H9 (cell line): Measurements from ENCODE around the gene HOXA9. TPM values are rescaled to one million over a fixed set of nuclear protein-coding genes. Genes with fewer than 3 reads are reported as not detected.

Experiments used
- DNase-seq: peaks from one replicate; pipeline ENCODE4 v3.0.0-alpha.2; 2017
- H2AFZ ChIP-seq: one replicate; pipeline ENCODE4 v1.6.1; 2013; ENCODE audit warnings: mild to moderate bottlenecking, low read length, control low read depth, moderate library complexity
- H2AK5ac ChIP-seq: 2 replicates; pipeline ENCODE4 v1.6.1; 2013; ENCODE audit warnings: low read length, control low read depth, mixed read lengths; ENCODE audit not compliant: insufficient read length
- H2BK120ac ChIP-seq: one replicate; pipeline ENCODE4 v1.6.1; 2013; ENCODE audit warnings: low read depth, mild to moderate bottlenecking, low read length, control low read depth, inconsistent platforms; ENCODE audit not compliant: poor library complexity, severe bottlenecking
- H2BK12ac ChIP-seq: 2 replicates; pipeline ENCODE4 v1.6.1; 2013; ENCODE audit warnings: low read length, control low read depth, mixed read lengths, low read depth; ENCODE audit not compliant: insufficient read length
- H2BK15ac ChIP-seq: 2 replicates; pipeline ENCODE4 v1.6.1; 2013; ENCODE audit warnings: low read depth, low read length, control low read depth
- H2BK20ac ChIP-seq: one replicate; pipeline ENCODE4 v1.6.1; 2013; ENCODE audit warnings: low read depth, mild to moderate bottlenecking, low read length, control low read depth, inconsistent platforms; ENCODE audit not compliant: poor library complexity, severe bottlenecking
- H2BK5ac ChIP-seq: 2 replicates; pipeline ENCODE4 v1.6.1; 2013; ENCODE audit warnings: low read length, control low read depth, mixed read lengths; ENCODE audit not compliant: insufficient read length
- H3K14ac ChIP-seq: 2 replicates; pipeline ENCODE4 v1.6.1; 2013; ENCODE audit warnings: low read length, control low read depth; ENCODE audit not compliant: insufficient read depth
- H3K18ac ChIP-seq: 2 replicates; pipeline ENCODE4 v1.6.1; 2013; ENCODE audit warnings: low read depth, mild to moderate bottlenecking, mixed read lengths, low read length, control low read depth; ENCODE audit not compliant: insufficient read length
- H3K23ac ChIP-seq: 2 replicates; pipeline ENCODE4 v1.6.1; 2013; ENCODE audit warnings: low read length, control low read depth, mixed read lengths, low read depth; ENCODE audit not compliant: insufficient read length
- H3K23me2 ChIP-seq: 2 replicates; pipeline ENCODE4 v1.6.1; 2013; ENCODE audit warnings: low read depth, mild to moderate bottlenecking, mixed read lengths, low read length, control low read depth; ENCODE audit not compliant: insufficient read length, poor library complexity, severe bottlenecking
- H3K27ac ChIP-seq: 2 replicates; pipeline ENCODE4 v1.5.1; 2013; ENCODE audit warnings: low read length, control low read depth, mixed read lengths, low read depth; ENCODE audit not compliant: insufficient read length
- H3K27me3 ChIP-seq: 2 replicates; pipeline ENCODE4 v1.6.1; 2013; ENCODE audit warnings: low read length, control low read depth, inconsistent platforms; ENCODE audit not compliant: insufficient read depth
- H3K4ac ChIP-seq: 2 replicates; pipeline ENCODE4 v1.6.1; 2013; ENCODE audit warnings: low read depth, mild to moderate bottlenecking, control low read depth, inconsistent platforms, low read length, moderate library complexity
- H3K4me1 ChIP-seq: 2 replicates; pipeline ENCODE4 v1.6.1; 2013; ENCODE audit warnings: low read length, control low read depth, inconsistent platforms; ENCODE audit not compliant: insufficient read depth
- H3K4me2 ChIP-seq: 2 replicates; pipeline ENCODE4 v1.6.1; 2013; ENCODE audit warnings: low read length, control low read depth, mixed read lengths; ENCODE audit not compliant: insufficient read length, insufficient read depth
- H3K56ac ChIP-seq: 2 replicates; pipeline ENCODE4 v1.6.1; 2013; ENCODE audit warnings: low read depth, mild to moderate bottlenecking, mixed read lengths, low read length, control low read depth; ENCODE audit not compliant: insufficient read length
- H3K79me1 ChIP-seq: 2 replicates; pipeline ENCODE4 v1.6.1; 2013; ENCODE audit warnings: low read depth, mild to moderate bottlenecking, moderate library complexity, low read length, control low read depth, inconsistent platforms; ENCODE audit not compliant: insufficient read depth, poor library complexity, severe bottlenecking
- H3K79me2 ChIP-seq: 2 replicates; pipeline ENCODE4 v1.6.1; 2013; ENCODE audit warnings: low read length, control low read depth, inconsistent platforms; ENCODE audit not compliant: insufficient read depth
- H3K9ac ChIP-seq: 2 replicates; pipeline ENCODE4 v1.6.1; 2013; ENCODE audit warnings: low read length, control low read depth, mixed read lengths; ENCODE audit not compliant: insufficient read length; ENCODE audit errors: extremely low read depth
- H3K9me3 ChIP-seq: one replicate; pipeline ENCODE4 v1.6.1; 2013; ENCODE audit warnings: low read depth, low read length, inconsistent platforms; ENCODE audit not compliant: control insufficient read depth
- H3T11ph ChIP-seq: one replicate; pipeline ENCODE4 v1.6.1; 2013; ENCODE audit warnings: mild to moderate bottlenecking, low read length, control low read depth, inconsistent platforms
- H4K20me1 ChIP-seq: one replicate; pipeline ENCODE4 v1.6.1; 2013; ENCODE audit not compliant: control insufficient read depth, insufficient read length, insufficient read depth
- H4K5ac ChIP-seq: 2 replicates; pipeline ENCODE4 v1.6.1; 2013; ENCODE audit warnings: low read depth, mild to moderate bottlenecking, mixed read lengths, low read length, control low read depth; ENCODE audit not compliant: insufficient read length
- H4K8ac ChIP-seq: replicated peaks from 2 replicates; pipeline ENCODE4 v1.6.1; 2013; ENCODE audit warnings: low read length, control low read depth, mixed read lengths, low read depth; ENCODE audit not compliant: insufficient read length
- H4K91ac ChIP-seq: 2 replicates; pipeline ENCODE4 v1.6.1; 2013; ENCODE audit warnings: low read depth, mild to moderate bottlenecking, moderate library complexity, mixed read lengths, low read length, control low read depth; ENCODE audit not compliant: insufficient read length
- H3K27ac Mint-ChIP-seq, 3 experiments: 2 replicates in 2 of 3; 3 replicates in 1 of 3; pipeline ENCODE4 v1.8.0; 2020 to 2021; ENCODE audit warnings: mixed read lengths in 3 of 3, mild to moderate bottlenecking in 1 of 3, moderate library complexity in 1 of 3
- H3K27me3 Mint-ChIP-seq: 2 replicates; pipeline ENCODE4 v1.8.0; 2021; ENCODE audit warnings: low read depth, mild to moderate bottlenecking, moderate library complexity, mixed read lengths
- H3K36me3 Mint-ChIP-seq, 3 experiments: 2 replicates in 2 of 3; 3 replicates in 1 of 3; pipeline ENCODE4 v1.8.0; 2020 to 2021; ENCODE audit warnings: low read depth in 3 of 3, mixed read lengths in 3 of 3; ENCODE audit not compliant: insufficient read depth in 1 of 3
- H3K4me1 Mint-ChIP-seq, 2 experiments: 2 replicates each; pipeline ENCODE4 v1.8.0; 2020; ENCODE audit warnings: mixed read lengths in 2 of 2
- H3K4me3 Mint-ChIP-seq, 2 experiments: 2 replicates in 1 of 2; 3 replicates in 1 of 2; pipeline ENCODE4 v1.8.0; 2020 to 2021; ENCODE audit warnings: mild to moderate bottlenecking in 2 of 2, mixed read lengths in 2 of 2, moderate library complexity in 1 of 2
- H3K9me3 Mint-ChIP-seq, 2 experiments: 2 replicates in 1 of 2; 3 replicates in 1 of 2; pipeline ENCODE4 v1.8.0; 2020; ENCODE audit warnings: mild to moderate bottlenecking in 2 of 2, mixed read lengths in 2 of 2, moderate library complexity in 1 of 2
- WGBS: extraction: QIAGEN DNeasy Blood & Tissue Kit; methylation state at CpG from one replicate; pipeline ENCODE4 v1.1.7; 2013; ENCODE audit warnings: missing lambda C conversion rate, low lambda C conversion rate, mixed read lengths; ENCODE audit not compliant: insufficient read length; ENCODE audit errors: extremely low coverage; 5-methylcytosine and 5-hydroxymethylcytosine counted together
- total RNA-seq: library from RNA; stranded (reverse); gene quantifications from 2 replicates; pipeline ENCODE4 v1.2.1, GENCODE V29; 2021
- TF ChIP-seq, protein P1 (sequence below): fragments of 200-600 bp; sonication (generic); conservative IDR thresholded peaks from 3 replicates; pipeline ENCODE4 v1.8.0; 2021; ENCODE audit warnings: antibody characterized with exemption, mild to moderate bottlenecking

The HOXA9 gene
- total RNA-seq, 1 experiment from 2014 or later = not detected

DNA sequence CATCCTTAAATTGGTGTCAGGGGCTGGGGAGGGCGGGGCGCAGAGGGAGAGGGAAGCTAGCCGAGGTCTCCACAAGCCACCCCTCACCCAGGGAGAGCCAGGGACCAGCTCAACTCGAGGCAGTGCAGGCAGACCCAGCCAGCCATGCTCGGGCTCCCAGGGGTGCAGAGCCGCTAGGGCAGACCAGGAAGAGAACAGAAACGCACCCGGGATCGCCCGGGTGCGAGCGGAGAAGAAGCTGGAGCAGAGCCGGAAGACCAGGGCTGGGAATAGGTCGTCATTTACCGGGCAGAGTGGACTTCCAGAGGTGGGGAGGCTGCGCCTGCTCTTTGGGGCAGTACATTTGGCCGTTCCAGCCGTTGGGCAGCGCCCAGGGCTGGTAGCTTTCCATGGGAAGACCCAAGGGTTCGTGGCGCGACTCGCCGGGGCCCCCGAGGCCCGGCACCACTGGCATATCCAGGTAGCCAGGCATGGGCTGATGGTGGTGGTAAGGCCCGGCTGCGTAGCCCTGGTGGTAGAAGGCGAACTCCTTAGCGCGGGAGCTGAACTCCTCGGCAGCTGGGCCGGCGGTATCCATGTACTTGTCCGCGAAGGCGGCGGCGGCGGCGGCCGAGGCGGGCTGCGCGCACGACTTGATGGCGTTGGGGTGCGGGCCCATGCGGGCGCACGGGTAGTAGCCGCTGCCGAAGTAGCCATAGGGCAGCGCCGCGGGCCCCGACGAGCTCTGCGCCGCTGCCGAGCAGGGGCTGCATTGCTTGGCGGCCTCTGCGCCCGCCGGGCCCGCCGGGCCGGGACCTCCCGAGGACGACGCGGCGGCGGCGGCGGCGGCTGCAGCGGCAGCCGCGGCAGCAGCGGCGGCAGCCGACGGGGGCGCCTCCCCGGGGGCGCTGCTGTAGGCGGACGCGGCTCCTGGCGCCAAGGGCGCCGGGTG, 33.8 kb upstream of the HOXA9 start:
- no peak overlapping the region for H3T11ph ChIP-seq
- H4K91ac ChIP-seq = no peak overlapping the region
- no peaks in the 10 kb centered on the region for H3K4me1 ChIP-seq
- H3K56ac ChIP-seq = no peak overlapping the region
- no peaks in the 10 kb centered on the region for H3K79me2 ChIP-seq
- no peak overlapping the region for H2BK120ac ChIP-seq
- Mint-ChIP-seq H3K9me3 (peaks cover 7 to 14% of the 10 kb centered on the region in 2 experiments; a peak in 4 of 5 replicates), H3K4me3 (peak overlapping the region in 1 of 2 experiments; percentile 45; a peak in 1 of 5 replicates), H3K27ac (no peak overlapping the region), H3K36me3 (peaks cover 0 to 2% (median 0%) of the 10 kb centered on the region in 3 experiments; a peak in 2 of 7 replicates), H3K27me3 (peaks cover 95% of the 10 kb centered on the region), H3K4me1 (peaks cover 2 to 16% of the 10 kb centered on the region in 2 experiments; a peak in 3 of 4 replicates)
- H2BK5ac ChIP-seq = no peak overlapping the region
- H3K18ac ChIP-seq = no peak overlapping the region
- H4K8ac ChIP-seq = no peak overlapping the region
- H2AK5ac ChIP-seq = no peak overlapping the region
- H3K4me2 ChIP-seq = no peak overlapping the region
- no peak overlapping the region for H2AFZ ChIP-seq
- H3K27ac ChIP-seq = no peak overlapping the region
- H4K5ac ChIP-seq = no peak overlapping the region
- no peak overlapping the region for H2BK12ac ChIP-seq
- no peak overlapping the region for H3K23ac ChIP-seq
- H3K23me2 ChIP-seq = no peaks in the 10 kb centered on the region
- peak; percentile 55 for DNase-seq
- no peak overlapping the region for H3K14ac ChIP-seq
- TF ChIP-seq, protein P1, sequence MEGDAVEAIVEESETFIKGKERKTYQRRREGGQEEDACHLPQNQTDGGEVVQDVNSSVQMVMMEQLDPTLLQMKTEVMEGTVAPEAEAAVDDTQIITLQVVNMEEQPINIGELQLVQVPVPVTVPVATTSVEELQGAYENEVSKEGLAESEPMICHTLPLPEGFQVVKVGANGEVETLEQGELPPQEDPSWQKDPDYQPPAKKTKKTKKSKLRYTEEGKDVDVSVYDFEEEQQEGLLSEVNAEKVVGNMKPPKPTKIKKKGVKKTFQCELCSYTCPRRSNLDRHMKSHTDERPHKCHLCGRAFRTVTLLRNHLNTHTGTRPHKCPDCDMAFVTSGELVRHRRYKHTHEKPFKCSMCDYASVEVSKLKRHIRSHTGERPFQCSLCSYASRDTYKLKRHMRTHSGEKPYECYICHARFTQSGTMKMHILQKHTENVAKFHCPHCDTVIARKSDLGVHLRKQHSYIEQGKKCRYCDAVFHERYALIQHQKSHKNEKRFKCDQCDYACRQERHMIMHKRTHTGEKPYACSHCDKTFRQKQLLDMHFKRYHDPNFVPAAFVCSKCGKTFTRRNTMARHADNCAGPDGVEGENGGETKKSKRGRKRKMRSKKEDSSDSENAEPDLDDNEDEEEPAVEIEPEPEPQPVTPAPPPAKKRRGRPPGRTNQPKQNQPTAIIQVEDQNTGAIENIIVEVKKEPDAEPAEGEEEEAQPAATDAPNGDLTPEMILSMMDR = no peak
- H2BK15ac ChIP-seq = no peak overlapping the region
- peaks cover 85% of the 10 kb centered on the region for H3K27me3 ChIP-seq
- H3K79me1 ChIP-seq = no peaks in the 10 kb centered on the region
- no CpG with 5 or more reads among the region's 93 CpGs for WGBS
- no peak overlapping the region for H3K9ac ChIP-seq
- H4K20me1 ChIP-seq = no peaks in the 10 kb centered on the region
- H2BK20ac ChIP-seq = no peak overlapping the region
- H3K9me3 ChIP-seq = no peaks in the 10 kb centered on the region
- H3K4ac ChIP-seq = no peak overlapping the region
